ENCODE results near the gene WWOX. TPM values are rescaled to one million over a fixed set of nuclear protein-coding genes. Genes with fewer than 3 reads are reported as not detected.

Gene WWOX
- total and polyA plus RNA-seq, 2 donors (not counting 1 experiment from before 2014, with no cell fraction given) = 10.5 to 42.3 TPM

- no peaks in the 10 kb centered on the region for H3K79me2 ChIP-seq (ENCODE audit: control insufficient read depth, insufficient read depth, low read length)
- CTCF ChIA-PET = no interaction called here
- WGBS (ENCODE audit: insufficient coverage) = 93% methylated on average over 15 of the region's 24 CpGs
- H3K36me3 ChIP-seq (replicated peaks in 1 of 2; ENCODE audit: control extremely low read depth in 1 of 2, control insufficient read depth in 1 of 2, extremely low read depth in 1 of 2, insufficient read depth in 2 of 2, low read length in 1 of 2) = no peaks in the 10 kb centered on the region
- no peak for TF ChIP-seq CTCF (IDR thresholded peaks at IDR 0.05)
- TF ChIP-seq EZH2 (IDR thresholded peaks at IDR 0.05; ENCODE audit: borderline replicate concordance, insufficient read depth, low read depth, low read length, poor library complexity, severe bottlenecking) = no peak
- Mint-ChIP-seq H3K27ac (no peak overlapping the region), H3K27me3 (no peaks in the 10 kb centered on the region), H3K4me3 (no peak overlapping the region), H3K9me3 (ENCODE audit: insufficient read depth) (no peaks in the 10 kb centered on the region), H3K4me1 (no peaks in the 10 kb centered on the region)
- ATAC-seq (ENCODE audit: low read depth) = no peak
- no peak overlapping the region for H3K4me3 ChIP-seq (ENCODE audit: control extremely low read depth in 1 of 5, extremely low read depth in 1 of 5, insufficient read depth in 1 of 5, low read depth in 2 of 5, low read length in 4 of 5)
- H4K20me1 ChIP-seq (ENCODE audit: control insufficient read depth, insufficient read depth, low read length, poor library complexity, severe bottlenecking) = no peaks in the 10 kb centered on the region
- no peak overlapping the region for H3K4me2 ChIP-seq (replicated peaks; ENCODE audit: low read depth, low read length, poor library complexity, severe bottlenecking)
- no peak overlapping the region for H3K27ac ChIP-seq (ENCODE audit: low read length in 2 of 2)
- no peak for DNase-seq
- H3K4me1 ChIP-seq (ENCODE audit: control insufficient read depth in 2 of 2, insufficient read depth in 2 of 2, low read length in 2 of 2) = no peaks in the 10 kb centered on the region
- H2AFZ ChIP-seq (ENCODE audit: insufficient read depth, low read depth, low read length, poor library complexity, severe bottlenecking) = no peak overlapping the region
- POLR2A ChIA-PET = no interaction called here
- H3K27me3 ChIP-seq (replicated peaks in 1 of 4; ENCODE audit: control extremely low read depth in 1 of 4, control insufficient read depth in 3 of 4, insufficient read depth in 4 of 4, low read length in 3 of 4) = no peaks in the 10 kb centered on the region
- intact Hi-C loops (cut with micrococcal nuclease) = no loop called here
- H3K9ac ChIP-seq (ENCODE audit: low read length) = no peak overlapping the region
- H3K9me3 ChIP-seq (ENCODE audit: control extremely low read depth in 1 of 3, control insufficient read depth in 2 of 3, insufficient read depth in 1 of 3, low read length in 2 of 3) = peaks cover 0 to 4% (median 3%) of the 10 kb centered on the region in 3 donors
Measured at GRCh38 chr16:78462288-78463208, 363.1 kb downstream of the WWOX start.

GRCh38 chr16:78463591-78463990 lies 364.1 kb downstream of the WWOX start:
- H3K79me2 ChIP-seq (ENCODE audit: control insufficient read depth, insufficient read depth, low read length) = no peaks in the 10 kb centered on the region
- Mint-ChIP-seq H3K27me3 (no peaks in the 10 kb centered on the region), H3K9me3 (ENCODE audit: insufficient read depth) (no peaks in the 10 kb centered on the region), H3K4me3 (no peak overlapping the region), H3K27ac (no peak overlapping the region), H3K4me1 (no peaks in the 10 kb centered on the region)
- TF ChIP-seq EZH2 (IDR thresholded peaks at IDR 0.05; ENCODE audit: borderline replicate concordance, insufficient read depth, low read depth, low read length, poor library complexity, severe bottlenecking) = no peak
- no peak for TF ChIP-seq CTCF (IDR thresholded peaks at IDR 0.05)
- no peak overlapping the region for H2AFZ ChIP-seq (ENCODE audit: insufficient read depth, low read depth, low read length, poor library complexity, severe bottlenecking)
- ChIA-PET POLR2A (no interaction called here), CTCF (no interaction called here)
- no peaks in the 10 kb centered on the region for H3K36me3 ChIP-seq (replicated peaks in 1 of 2; ENCODE audit: control extremely low read depth in 1 of 2, control insufficient read depth in 1 of 2, extremely low read depth in 1 of 2, insufficient read depth in 2 of 2, low read length in 1 of 2)
- no peak for DNase-seq
- H4K20me1 ChIP-seq (ENCODE audit: control insufficient read depth, insufficient read depth, low read length, poor library complexity, severe bottlenecking) = no peaks in the 10 kb centered on the region
- no peak overlapping the region for H3K4me2 ChIP-seq (replicated peaks; ENCODE audit: low read depth, low read length, poor library complexity, severe bottlenecking)
- no CpG with 5 or more reads among the region's 1 CpG for WGBS (ENCODE audit: insufficient coverage)
- H3K9ac ChIP-seq (ENCODE audit: low read length) = no peak overlapping the region
- peaks cover 0 to 4% (median 3%) of the 10 kb centered on the region in 3 donors for H3K9me3 ChIP-seq (ENCODE audit: control extremely low read depth in 1 of 3, control insufficient read depth in 2 of 3, insufficient read depth in 1 of 3, low read length in 2 of 3)
- intact Hi-C loops (cut with micrococcal nuclease) = no loop called here
- H3K27me3 ChIP-seq (replicated peaks in 1 of 4; ENCODE audit: control extremely low read depth in 1 of 4, control insufficient read depth in 3 of 4, insufficient read depth in 4 of 4, low read length in 3 of 4) = no peaks in the 10 kb centered on the region
- H3K4me1 ChIP-seq (ENCODE audit: control insufficient read depth in 2 of 2, insufficient read depth in 2 of 2, low read length in 2 of 2) = no peaks in the 10 kb centered on the region
- no peak for ATAC-seq (ENCODE audit: low read depth)
- H3K27ac ChIP-seq (ENCODE audit: low read length in 2 of 2) = no peak overlapping the region
- H3K4me3 ChIP-seq (ENCODE audit: control extremely low read depth in 1 of 5, extremely low read depth in 1 of 5, insufficient read depth in 1 of 5, low read depth in 2 of 5, low read length in 4 of 5) = no peak overlapping the region
